HFFc6 (cell line): ENCODE data around the gene VSTM2L. TPM values are rescaled to one million over a fixed set of nuclear protein-coding genes. Genes with fewer than 3 reads are reported as not detected.

Experiments
- DNase-seq: peaks from one replicate; pipeline ENCODE4 v3.0.0-alpha.2; 2018
- H3K27ac Mint-ChIP-seq: 2 replicates; pipeline ENCODE4 v1.8.0; 2020; ENCODE audit warnings: mild to moderate bottlenecking, mixed read lengths
- H3K27me3 Mint-ChIP-seq: 2 replicates; pipeline ENCODE4 v1.8.0; 2021; ENCODE audit warnings: mild to moderate bottlenecking, moderate library complexity, mixed read lengths; ENCODE audit not compliant: insufficient read depth
- H3K36me3 Mint-ChIP-seq: 2 replicates; pipeline ENCODE4 v1.8.0; 2021; ENCODE audit warnings: low read depth, mixed read lengths
- H3K4me1 Mint-ChIP-seq: 2 replicates; pipeline ENCODE4 v1.8.0; 2020; ENCODE audit warnings: low read depth, mixed read lengths
- H3K4me3 Mint-ChIP-seq: 2 replicates; pipeline ENCODE4 v1.8.0; 2020; ENCODE audit warnings: mild to moderate bottlenecking, moderate library complexity, mixed read lengths
- H3K9me3 Mint-ChIP-seq: 2 replicates; pipeline ENCODE4 v1.8.0; 2020; ENCODE audit warnings: mild to moderate bottlenecking, mixed read lengths
- CTCF ChIP-seq: fragments of 200-600 bp; sonication (generic); IDR thresholded peaks from 2 replicates; pipeline ENCODE4 v1.5.0; 2021; ENCODE audit warnings: antibody characterized with exemption, mild to moderate bottlenecking
- total RNA-seq, 6 experiments: library from RNA; stranded (reverse); fragmentation: NEBNext Ultra II Directional; extraction: Animal tissue kit (Norgen Biotek cat#: 25700); gene quantifications; 2 replicates in 1 of 6; 3 replicates in 5 of 6; pipeline ENCODE4 v1.2.3, GENCODE V29; 2021

Gene VSTM2L
- total RNA-seq, 6 experiments from 2014 or later: 0.12 to 0.95 (median 0.55) TPM; not detected in 2

DNA sequence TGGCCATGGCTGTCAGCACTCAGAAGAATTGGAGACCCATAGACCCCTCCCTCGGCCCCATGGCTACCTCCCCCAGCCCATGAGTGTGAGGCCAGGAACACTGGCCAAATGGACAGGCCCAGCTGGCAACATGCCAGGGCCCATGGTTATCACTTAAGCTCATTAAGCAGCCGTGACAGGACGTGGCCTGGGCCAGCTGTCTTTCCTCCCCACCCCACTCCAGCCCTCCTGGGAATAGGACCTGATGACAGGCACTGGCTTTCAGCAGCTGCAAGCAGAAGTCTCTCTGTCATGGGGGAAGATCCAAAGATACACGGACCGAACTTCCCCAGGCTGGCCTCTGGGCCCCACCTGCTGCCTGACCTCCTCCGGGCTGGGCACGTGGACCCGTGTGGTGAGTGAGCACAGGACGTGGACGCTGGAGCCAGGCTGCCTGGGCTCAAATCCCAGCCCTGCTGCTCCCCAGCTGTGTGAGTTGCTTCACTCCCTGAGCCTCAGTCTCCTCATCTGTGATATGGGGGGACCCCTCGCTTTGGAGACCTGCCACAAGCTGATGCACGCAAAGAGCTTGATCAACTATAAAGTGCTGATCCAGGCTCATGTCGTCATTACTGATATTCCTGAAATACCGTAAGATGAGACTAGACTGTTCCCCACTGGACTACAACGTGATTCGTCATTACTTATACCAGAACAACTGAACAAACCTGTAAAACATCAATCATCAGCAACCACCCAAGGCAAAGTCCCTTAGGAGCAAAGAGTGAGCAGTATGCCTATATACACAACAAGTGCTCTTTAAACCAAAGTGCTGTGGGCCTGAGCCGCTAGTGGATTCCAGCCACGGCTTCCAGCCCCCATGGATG is 22.0 kb upstream of the VSTM2L start:
- H3K4me1 Mint-ChIP-seq: no peaks in the 10 kb centered on the region
- no peak for DNase-seq
- no peaks in the 10 kb centered on the region for H3K36me3 Mint-ChIP-seq
- H3K27ac Mint-ChIP-seq: no peak overlapping the region
- no peaks in the 10 kb centered on the region for H3K9me3 Mint-ChIP-seq
- no peak for TF ChIP-seq CTCF
- H3K4me3 Mint-ChIP-seq: no peak overlapping the region
- H3K27me3 Mint-ChIP-seq: peaks cover 28% of the 10 kb centered on the region

DNA sequence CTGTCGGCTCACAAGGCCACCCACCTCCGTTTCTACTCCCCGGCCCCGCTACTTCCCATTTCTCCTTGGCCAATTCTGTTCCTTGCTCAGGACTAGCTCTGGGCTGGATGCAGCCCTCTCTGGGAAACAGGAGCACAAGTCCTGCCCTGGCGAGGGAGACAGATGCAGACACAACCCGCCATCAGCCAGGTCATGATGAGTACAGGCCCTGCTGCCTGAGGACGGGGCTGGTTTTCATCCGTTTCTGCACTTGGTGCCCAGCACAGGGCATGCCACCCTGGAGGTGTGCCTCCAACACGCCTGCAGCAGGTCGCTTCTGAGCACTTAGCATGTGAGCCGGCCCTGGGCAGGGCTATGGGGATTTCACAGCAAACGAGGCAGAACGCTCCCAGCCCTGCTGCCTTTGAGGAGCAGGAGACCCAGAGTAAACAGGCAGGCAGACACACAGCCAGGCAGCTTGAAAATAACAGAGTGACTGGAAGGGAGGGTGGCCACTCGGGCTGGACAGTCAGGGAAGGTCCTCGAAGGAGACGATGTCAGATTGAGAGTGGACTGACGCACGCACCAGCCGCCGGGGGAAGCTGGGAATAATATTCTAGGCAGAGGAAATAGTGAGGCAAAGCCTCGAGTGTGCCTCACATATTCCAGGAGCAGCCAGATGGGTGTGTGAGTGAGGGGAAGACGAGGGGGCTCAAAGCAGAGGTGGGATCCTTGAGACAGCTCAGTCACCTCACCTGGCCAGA is 21.2 kb upstream of the VSTM2L start:
- no peaks in the 10 kb centered on the region for H3K4me1 Mint-ChIP-seq
- peaks cover 29% of the 10 kb centered on the region for H3K27me3 Mint-ChIP-seq
- no peak overlapping the region for H3K4me3 Mint-ChIP-seq
- H3K36me3 Mint-ChIP-seq: no peaks in the 10 kb centered on the region
- DNase-seq: no peak
- TF ChIP-seq CTCF: no peak
- H3K27ac Mint-ChIP-seq: no peak overlapping the region
- no peaks in the 10 kb centered on the region for H3K9me3 Mint-ChIP-seq

- DNase-seq: no peak
- H3K27ac Mint-ChIP-seq: no peak overlapping the region
- peaks cover 29% of the 10 kb centered on the region for H3K27me3 Mint-ChIP-seq
- no peaks in the 10 kb centered on the region for H3K4me1 Mint-ChIP-seq
- no peak for TF ChIP-seq CTCF
- H3K9me3 Mint-ChIP-seq: no peaks in the 10 kb centered on the region
- no peak overlapping the region for H3K4me3 Mint-ChIP-seq
- no peaks in the 10 kb centered on the region for H3K36me3 Mint-ChIP-seq
These were observed 19.8 kb upstream of the VSTM2L start for GRCh38 chr20:37882961-37883712.

DNA sequence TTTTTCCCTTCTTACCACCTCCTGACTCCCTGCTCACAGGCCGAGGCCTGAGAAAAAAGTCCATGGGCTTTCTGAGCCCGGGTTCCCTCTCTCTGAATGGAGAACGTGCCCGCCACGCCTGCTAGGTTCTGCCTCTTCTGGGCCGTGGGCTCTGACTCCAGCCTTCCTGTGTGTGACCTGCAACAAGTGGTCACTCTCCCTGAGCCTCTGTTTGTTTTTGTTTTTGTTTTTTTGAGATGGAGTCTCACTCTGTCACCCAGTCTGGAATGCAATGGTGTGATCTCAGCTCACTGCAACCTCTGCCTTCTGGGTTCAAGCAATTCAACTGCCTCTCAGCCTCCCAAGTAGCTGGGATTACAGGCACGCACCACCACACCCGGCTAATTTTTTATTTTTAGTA is 17.9 kb upstream of the VSTM2L start:
- Mint-ChIP-seq H3K27me3 (peaks cover 31% of the 10 kb centered on the region), H3K4me1 (no peaks in the 10 kb centered on the region), H3K36me3 (no peaks in the 10 kb centered on the region), H3K9me3 (no peaks in the 10 kb centered on the region), H3K27ac (no peak overlapping the region), H3K4me3 (no peak overlapping the region)
- TF ChIP-seq CTCF: no peak
- DNase-seq: no peak

DNA sequence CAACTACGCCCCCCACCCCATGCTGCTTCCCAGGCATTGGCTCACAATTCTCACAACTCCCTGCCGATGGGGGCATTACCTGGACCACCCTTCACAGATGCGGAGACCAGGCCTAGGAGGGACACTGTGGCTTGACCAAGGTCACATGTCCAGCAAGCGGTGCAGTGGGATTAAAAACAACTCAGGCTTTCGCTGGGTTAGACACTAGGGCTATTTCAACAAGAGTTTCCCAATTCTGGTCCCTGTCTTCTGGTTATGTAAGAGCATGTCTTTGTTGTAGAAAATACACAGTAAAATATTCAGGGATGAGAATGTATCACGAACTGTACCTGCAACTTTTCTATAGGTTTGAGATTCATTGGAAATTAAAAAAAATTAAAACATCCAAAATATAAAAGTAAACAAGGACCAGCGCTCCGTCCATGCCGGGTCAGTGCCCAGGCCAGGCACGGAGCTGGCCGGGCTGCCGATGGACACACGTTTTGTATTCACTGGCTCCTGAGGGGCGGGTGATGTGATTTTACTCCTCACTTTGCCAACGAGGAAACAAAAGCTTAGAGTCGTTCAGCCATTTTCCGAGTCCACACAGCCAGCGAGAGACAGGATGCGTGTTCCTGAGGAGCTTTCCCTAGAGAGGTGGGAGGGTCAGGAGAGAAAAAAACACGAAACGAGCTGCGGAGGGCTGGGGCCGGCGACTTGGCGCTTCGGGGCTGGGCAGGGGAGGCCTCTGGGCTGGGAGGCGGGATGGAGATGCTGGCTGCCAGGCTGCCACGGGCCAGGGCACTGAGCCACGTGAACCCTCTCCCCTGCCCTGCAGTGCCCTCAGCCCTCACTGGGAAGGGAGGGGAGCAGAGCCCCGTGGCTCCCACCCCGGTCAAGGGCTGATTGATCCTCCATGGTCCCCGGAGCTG is 17.1 kb upstream of the VSTM2L start:
- H3K27me3 Mint-ChIP-seq: peaks cover 31% of the 10 kb centered on the region
- no peak for TF ChIP-seq CTCF
- H3K27ac Mint-ChIP-seq: no peak overlapping the region
- no peaks in the 10 kb centered on the region for H3K4me1 Mint-ChIP-seq
- no peak for DNase-seq
- no peaks in the 10 kb centered on the region for H3K36me3 Mint-ChIP-seq
- H3K4me3 Mint-ChIP-seq: no peak overlapping the region
- H3K9me3 Mint-ChIP-seq: no peaks in the 10 kb centered on the region
